ENCODE results near the gene SLC25A51.

DNA sequence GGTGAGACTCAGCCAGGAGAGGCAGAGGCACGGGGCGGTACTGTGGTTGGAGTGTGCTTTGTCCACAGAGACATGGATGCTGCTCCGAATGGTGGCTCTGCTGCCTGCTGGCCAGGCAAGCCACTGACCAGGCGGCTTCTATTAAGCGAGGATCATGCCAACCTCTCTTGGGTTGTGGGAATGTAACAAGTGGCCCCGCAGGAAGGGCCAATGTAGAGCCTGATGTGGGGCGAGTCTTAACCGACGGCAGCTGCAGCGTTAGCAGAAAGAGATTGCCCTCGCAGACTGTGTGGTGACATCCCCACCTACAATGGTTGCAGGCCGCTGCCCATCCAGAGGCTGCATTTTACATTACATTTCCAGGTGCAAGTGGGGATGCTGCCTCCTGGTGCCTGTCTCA, 46.6 kb upstream of the SLC25A51 start:
- no peak for TF ChIP-seq CTCF (IDR thresholded peaks at IDR 0.05; ENCODE audit: extremely low read depth in 1 of 2, insufficient read depth in 1 of 2, low read depth in 1 of 2, low read length in 2 of 2)
- no peak for TF ChIP-seq POLR2A (IDR thresholded peaks at IDR 0.05; ENCODE audit: low read depth, low read length)
- TF ChIP-seq, protein P1, sequence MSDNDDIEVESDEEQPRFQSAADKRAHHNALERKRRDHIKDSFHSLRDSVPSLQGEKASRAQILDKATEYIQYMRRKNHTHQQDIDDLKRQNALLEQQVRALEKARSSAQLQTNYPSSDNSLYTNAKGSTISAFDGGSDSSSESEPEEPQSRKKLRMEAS (IDR thresholded peaks at IDR 0.05; ENCODE audit: insufficient read depth, insufficient read length), result no peak
- TF ChIP-seq MYC (IDR thresholded peaks at IDR 0.05; ENCODE audit: low read depth, low read length), result no peak
